HG03342 (cell line): Measurements from ENCODE around the gene CWC25.
"Not testable (repeated sequence)": the region's sequence is repeated elsewhere in the genome, so short reads cannot be mapped to it uniquely, and the experiment has no call there.

ENCODE experiments used
- ATAC-seq: cut with Tn5 transposase; IDR thresholded peaks from one replicate; pipeline ENCODE4 v1.9.1; 2021; ENCODE audit warnings: mild to moderate bottlenecking, moderate library complexity; ENCODE audit not compliant: unreplicated experiment

Gene CWC25

GRCh38 chr17:38824899-38825761 lies at the start of gene CWC25:
Gene CWC25 (minus strand): TSS chr17:38825321. CDS start chr17:38825183, 138 bp downstream.
- ATAC-seq: peak; percentile 73

- no peak for ATAC-seq
Observed at GRCh38 chr17:38873640-38874380, 48.7 kb upstream of the CWC25 start.

- ATAC-seq: no peak
Observed at GRCh38 chr17:38872671-38873385, 47.7 kb upstream of the CWC25 start.

GRCh38 chr17:38872027-38872511 lies 46.9 kb upstream of the CWC25 start:
- no peak for ATAC-seq

- no peak for ATAC-seq
Observed at GRCh38 chr17:38871247-38872015, 46.3 kb upstream of the CWC25 start.

- peak; percentile 17 for ATAC-seq
Observed at GRCh38 chr17:38870259-38871165, 45.4 kb upstream of the CWC25 start.

GRCh38 chr17:38869526-38870258 lies 44.6 kb upstream of the CWC25 start, which contains the start of gene LASP1:
Gene LASP1 (plus strand): TSS chr17:38870058. CDS start chr17:38870190, 132 bp downstream.
- peak; percentile 36 for ATAC-seq

- peak; percentile 30 for ATAC-seq
Observed at GRCh38 chr17:38868817-38869525, 43.9 kb upstream of the CWC25 start.

- ATAC-seq: no peak
Observed at GRCh38 chr17:38867968-38868816, 43.1 kb upstream of the CWC25 start.

GRCh38 chr17:38867179-38867967 lies 42.3 kb upstream of the CWC25 start:
- no peak for ATAC-seq

GRCh38 chr17:38864636-38865398 lies 39.7 kb upstream of the CWC25 start:
- no peak for ATAC-seq

GRCh38 chr17:38861399-38861843 lies 36.3 kb upstream of the CWC25 start:
- ATAC-seq: no peak

GRCh38 chr17:38857271-38857670 lies 32.1 kb upstream of the CWC25 start:
- no peak for ATAC-seq

- not testable (repeated sequence) for ATAC-seq
Observed at GRCh38 chr17:38855101-38855714, 30.1 kb upstream of the CWC25 start.
